ENCODE data around the gene SP7. TPM values are rescaled to one million over a fixed set of nuclear protein-coding genes. Genes with fewer than 3 reads are reported as not detected.
A peak's percentile ranks its signal among the peaks of the same experiment; 100 is the strongest.

Gene SP7
- total and polyA plus RNA-seq, 10 donors = not detected

DNA sequence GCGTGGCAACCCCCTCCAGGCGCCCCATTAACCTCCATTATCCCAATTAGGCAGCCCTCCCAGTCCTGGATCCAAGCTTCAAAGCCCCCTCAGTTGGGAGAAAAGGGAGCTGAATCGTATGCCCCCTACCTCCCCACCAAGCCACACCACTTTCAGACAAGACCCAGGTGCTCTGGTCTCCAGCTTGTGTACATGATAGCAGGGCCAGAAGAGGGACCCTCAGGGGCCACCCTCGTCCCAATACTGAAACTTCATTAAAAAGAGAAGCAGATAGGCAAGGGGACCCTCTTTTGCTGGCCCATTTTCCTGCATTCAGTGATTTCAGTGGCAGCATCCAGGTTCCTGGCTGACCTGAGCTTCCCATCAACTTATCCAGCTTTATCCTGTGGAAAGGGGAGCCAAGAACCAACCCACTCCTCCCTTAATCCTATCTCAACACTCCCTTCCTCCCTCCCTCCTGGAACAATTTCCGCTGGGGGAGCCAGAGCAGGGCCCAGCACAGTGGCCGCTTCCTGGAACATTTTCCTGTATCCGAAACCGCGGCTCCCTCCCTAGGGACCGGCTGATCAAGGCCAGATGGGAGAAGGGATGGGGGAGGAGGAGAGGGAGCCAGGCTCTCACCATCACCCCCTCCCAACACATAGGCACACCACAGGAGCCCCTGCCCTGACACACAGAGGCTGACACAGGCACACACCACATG is 9.5 kb upstream of the SP7 start:
- H3K27me3 ChIP-seq (replicated peaks in 1 of 7) = no peaks in the 10 kb centered on the region
- peaks cover 4 to 27% (median 20%) of the 10 kb centered on the region in 6 donors for H3K4me1 ChIP-seq
- 25 to 44% (median 37%) methylated on average over 9 to 10 of the region's 10 CpGs for WGBS, 5 donors
- intact Hi-C loops (cut with DNase I; ENCODE audit: low total_unique reads) = no loop called here
- peak overlapping the region in 3 of 8 donors; percentile 56 to 86 (median 58) for H3K4me3 ChIP-seq
- TF ChIP-seq CTCF (IDR thresholded peaks at IDR 0.05 in 8 of 11, conservative IDR thresholded peaks at IDR 0.05 in 3 of 11) (peak in 2 of 11 experiments; percentile 26 to 42), POLR2A (IDR thresholded peaks at IDR 0.05) (no peak), POLR2AphosphoS5 (IDR thresholded peaks at IDR 0.05) (peak in 2 of 3 donors; percentile 38 to 48)
- no peaks in the 10 kb centered on the region for H3K36me3 ChIP-seq
- DNase-seq = no peak
- no peaks in the 10 kb centered on the region for H3K9me3 ChIP-seq
- peak overlapping the region; percentile 40 to 87 (median 80) for H3K27ac ChIP-seq

DNA sequence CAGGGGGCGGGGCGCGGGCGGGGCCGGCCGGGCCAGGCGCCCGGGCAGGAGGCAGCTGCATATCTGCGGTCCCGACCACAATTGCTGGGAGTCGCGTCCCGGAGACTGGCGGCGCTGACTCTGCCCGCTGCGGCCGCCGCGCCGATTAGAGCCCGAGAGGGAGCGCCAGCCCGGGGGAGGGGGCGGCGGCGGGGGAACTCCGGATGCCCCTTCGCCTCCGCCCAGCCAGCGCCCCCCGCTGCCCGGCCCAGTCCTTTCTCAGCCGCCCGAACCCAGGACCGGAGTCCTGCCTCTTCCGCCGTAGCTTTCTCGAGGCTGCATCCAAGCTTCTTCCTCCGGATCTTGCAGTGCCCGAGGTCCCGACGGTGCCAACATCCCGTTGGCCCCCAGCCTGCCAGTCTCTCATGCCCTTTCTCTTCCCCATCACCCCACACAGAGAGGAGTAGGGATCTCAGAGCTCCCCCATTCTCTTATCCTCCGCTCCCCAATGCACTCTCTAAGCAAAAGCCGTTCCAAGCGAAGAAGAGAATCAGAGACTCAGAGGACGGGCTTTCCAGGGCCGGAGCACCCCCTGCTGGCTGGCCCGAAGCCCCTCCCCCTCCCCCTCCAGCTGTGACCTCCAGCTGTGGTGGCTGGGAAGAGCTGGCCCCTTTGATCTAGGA is 8.8 kb upstream of the SP7 start:
- Histone ChIP-seq H3K36me3 (no peaks in the 10 kb centered on the region), H3K4me1 (peaks cover 4 to 27% (median 20%) of the 10 kb centered on the region in 6 donors), H3K27me3 (replicated peaks in 1 of 7) (no peaks in the 10 kb centered on the region), H3K9me3 (no peaks in the 10 kb centered on the region), H3K27ac (peak overlapping the region; percentile 40 to 87 (median 80)), H3K4me3 (peak overlapping the region; percentile 37 to 86 (median 56))
- whole genome bisulfite sequencing, 5 donors = 0 to 2% (median 1%) methylated on average over 16 to 50 of the region's 50 CpGs
- intact Hi-C loops (cut with DNase I; ENCODE audit: low total_unique reads) = no loop called here
- TF ChIP-seq POLR2A (IDR thresholded peaks at IDR 0.05) (no peak), POLR2AphosphoS5 (IDR thresholded peaks at IDR 0.05) (peak; percentile 53 to 82 (median 74)), CTCF (IDR thresholded peaks at IDR 0.05 in 8 of 11, conservative IDR thresholded peaks at IDR 0.05 in 3 of 11) (peak; percentile 59 to 83 (median 73))
- DNase-seq = peak; percentile 91

DNA sequence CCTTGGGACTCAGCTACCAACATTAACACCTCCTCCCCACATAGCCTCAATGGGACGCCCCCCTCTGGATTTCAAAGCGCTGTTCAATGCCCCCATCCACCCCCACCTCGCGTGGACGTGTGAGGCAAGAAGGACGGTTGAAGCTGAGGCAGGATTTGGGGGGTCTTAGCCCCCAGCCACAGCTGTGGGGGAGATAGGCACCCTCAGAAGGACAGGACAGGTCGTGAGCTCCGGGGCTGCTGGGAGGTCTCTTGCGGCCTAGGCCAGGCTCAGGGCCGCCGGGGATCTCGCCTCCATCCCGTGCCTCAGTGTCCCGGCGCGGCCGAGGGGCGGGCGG is 8.3 kb upstream of the SP7 start:
- DNase-seq = no peak
- H3K4me3 ChIP-seq = peak overlapping the region in 6 of 8 donors; percentile 49 to 86 (median 57)
- intact Hi-C loops (cut with DNase I; ENCODE audit: low total_unique reads) = no loop called here

More for the DNA sequence above, 8.3 kb upstream of the SP7 start:
- H3K36me3 ChIP-seq = no peaks in the 10 kb centered on the region
- peak overlapping the region in 7 of 8 donors; percentile 69 to 87 (median 80) for H3K27ac ChIP-seq
- 2 to 5% (median 3%) methylated on average over 9 to 19 of the region's 19 CpGs for WGBS, 5 donors
- no peaks in the 10 kb centered on the region for H3K9me3 ChIP-seq
- H3K4me1 ChIP-seq = peaks cover 4 to 27% (median 20%) of the 10 kb centered on the region in 6 donors
- TF ChIP-seq CTCF (IDR thresholded peaks at IDR 0.05 in 8 of 11, conservative IDR thresholded peaks at IDR 0.05 in 3 of 11) (no peak), POLR2AphosphoS5 (IDR thresholded peaks at IDR 0.05) (no peak)
- H3K27me3 ChIP-seq (replicated peaks in 1 of 7) = no peaks in the 10 kb centered on the region
